Stimulated activated naive CD4-positive, alpha-beta T cell (primary cell): ENCODE results near the gene COPZ2.
A peak's percentile ranks its signal among the peaks of the same experiment; 100 is the strongest.
"Not testable (repeated sequence)": the region's sequence is repeated elsewhere in the genome, so short reads cannot be mapped to it uniquely, and the experiment has no call there.

Experiments
- DNase-seq, 6 experiments: peaks; one replicate each; lab custom pipeline; 2025; lab: John Stamatoyannopoulos, UW

The COPZ2 gene

GRCh38 chr17:48028736-48029135 lies 8.9 kb downstream of the COPZ2 start:
- DNase-seq, result no peak

GRCh38 chr17:48027322-48027981 lies 10.1 kb downstream of the COPZ2 start:
- DNase-seq, result no peak

DNA sequence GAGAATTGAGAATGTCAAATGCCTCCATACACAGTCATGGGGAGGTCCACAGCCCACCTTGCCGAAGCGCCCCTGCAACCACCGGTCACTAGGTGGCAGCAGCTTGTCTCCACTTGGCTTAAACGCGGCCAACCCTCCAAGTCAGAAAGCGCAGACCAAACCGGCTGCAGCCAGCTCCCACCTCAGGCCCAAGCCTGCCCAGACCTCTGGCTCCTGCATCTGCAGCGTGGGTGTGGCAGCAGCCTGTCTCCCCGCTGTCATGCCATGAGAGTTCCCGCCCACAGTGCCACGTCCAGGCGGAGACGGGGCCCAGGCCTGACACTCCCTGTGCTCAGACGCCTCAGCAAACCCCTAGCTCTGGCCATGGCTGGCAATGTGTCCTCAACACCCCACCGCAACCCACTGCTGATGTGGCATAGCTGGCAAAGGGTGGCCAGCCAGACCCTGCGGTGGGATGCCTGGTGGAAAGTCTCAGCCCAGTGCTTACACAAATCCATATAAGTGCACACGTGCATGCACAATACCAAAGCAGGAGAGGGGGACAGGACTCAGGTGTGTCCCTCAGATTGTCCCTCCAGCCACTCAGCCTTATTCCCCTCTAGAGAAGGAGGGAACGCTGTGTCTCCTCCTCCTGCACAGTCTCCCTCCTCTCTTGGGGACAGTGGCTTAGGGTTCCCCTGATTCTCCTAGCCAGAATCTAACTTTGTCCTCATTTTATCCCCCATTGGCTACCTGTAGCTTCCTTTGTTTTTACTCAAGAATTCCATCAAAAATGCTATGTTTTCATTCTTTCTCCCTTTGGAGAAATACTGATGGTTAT lies 10.9 kb downstream of the COPZ2 start:
- peak; percentile 26 to 60 (median 43) for DNase-seq

DNA sequence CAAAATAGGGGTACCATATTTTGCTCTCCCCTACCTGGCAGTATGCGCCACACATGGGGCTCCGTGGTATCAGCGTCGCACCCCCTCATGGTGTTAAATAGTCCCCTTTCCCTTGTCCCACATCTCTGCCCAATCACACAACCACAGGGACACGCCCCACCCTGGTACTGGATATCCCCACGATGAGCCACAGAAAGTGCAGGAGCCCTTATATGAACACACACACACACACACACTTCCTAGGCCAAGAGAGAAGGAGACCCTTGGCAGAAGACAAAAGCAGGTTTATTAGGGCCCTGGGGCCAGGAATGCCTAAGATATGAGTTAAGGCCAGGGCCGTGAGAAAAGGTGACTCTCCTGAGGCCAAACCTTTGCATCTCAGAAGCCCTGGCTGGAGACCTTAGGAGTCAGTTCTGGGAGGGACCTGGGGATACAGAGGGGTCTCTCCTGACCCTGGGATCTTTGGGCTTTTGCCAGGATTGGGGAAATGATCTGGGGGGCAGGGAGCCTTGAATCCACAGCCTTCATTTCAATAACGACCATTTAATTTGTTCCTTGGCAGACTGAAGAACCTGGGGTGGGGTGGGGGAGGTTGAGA lies 11.6 kb downstream of the COPZ2 start:
- DNase-seq, result peak in 2 of 6 experiments; percentile 25 to 34

GRCh38 chr17:48025040-48025903 lies 12.3 kb downstream of the COPZ2 start:
- DNase-seq, result peak; percentile 92 to 98 (median 96)

- DNase-seq, result peak in 4 of 6 experiments; percentile 22 to 49 (median 34)
These were observed 13.2 kb downstream of the COPZ2 start for GRCh38 chr17:48024149-48025039.

DNA sequence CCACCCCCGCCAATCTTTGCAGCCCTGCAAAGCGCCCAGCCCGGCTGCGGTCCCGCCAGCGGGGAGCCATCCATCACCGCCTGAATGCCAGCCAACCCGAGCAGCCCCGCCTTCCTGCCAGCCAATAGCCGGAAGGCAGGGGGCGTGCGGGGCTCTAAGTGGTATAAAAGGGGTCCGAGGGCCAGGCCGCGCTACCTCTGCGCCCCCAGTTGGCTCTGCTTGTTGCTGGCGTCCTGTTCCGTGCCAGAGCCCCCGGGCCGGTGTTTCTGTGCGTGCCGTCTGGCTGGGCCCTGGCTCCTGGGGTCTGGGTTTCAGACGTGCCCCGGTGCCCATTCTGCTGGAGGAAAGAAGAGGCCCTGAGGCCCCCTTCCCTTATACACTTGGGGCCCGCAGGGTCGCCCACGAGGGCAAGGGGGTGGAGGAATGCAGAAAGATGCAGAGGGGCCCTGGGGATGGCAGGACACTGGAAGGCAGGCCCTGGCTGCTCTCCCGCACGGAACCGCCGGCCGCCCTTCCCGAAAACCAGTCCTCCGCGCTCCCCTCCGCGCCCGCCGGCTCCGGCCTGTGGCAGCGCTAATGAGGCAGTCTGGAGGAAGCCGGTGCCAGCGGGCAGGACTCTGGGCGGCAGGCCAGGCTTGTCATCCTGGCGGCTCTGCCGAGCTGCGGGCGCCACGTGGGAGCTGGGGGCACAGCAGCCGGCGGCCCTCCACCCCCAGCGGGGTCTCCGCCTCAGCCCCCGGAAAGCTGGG lies 14.0 kb downstream of the COPZ2 start:
- peak in 3 of 6 experiments; percentile 25 to 49 (median 42) for DNase-seq

GRCh38 chr17:48022901-48023300 lies 14.7 kb downstream of the COPZ2 start:
- no peak for DNase-seq

DNA sequence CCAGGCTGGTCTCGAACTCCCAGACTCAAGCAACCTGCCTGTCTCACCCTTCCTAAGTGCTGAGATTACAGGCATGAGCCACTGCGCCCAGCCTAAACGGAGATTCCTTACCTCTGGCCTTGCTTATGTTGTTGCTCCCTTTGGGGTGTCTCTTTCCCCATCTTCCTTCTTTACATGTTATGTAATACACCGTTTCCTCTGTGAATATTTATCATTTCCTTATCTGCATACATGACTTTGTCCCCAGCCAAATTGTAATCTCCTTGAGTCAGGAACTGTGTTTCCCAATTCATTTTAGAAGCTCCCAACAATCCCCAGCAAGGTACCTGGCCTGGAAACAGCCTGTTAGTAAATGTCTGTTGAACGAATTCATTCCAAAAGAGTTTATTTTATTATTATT lies 15.7 kb downstream of the COPZ2 start:
- no peak for DNase-seq

DNA sequence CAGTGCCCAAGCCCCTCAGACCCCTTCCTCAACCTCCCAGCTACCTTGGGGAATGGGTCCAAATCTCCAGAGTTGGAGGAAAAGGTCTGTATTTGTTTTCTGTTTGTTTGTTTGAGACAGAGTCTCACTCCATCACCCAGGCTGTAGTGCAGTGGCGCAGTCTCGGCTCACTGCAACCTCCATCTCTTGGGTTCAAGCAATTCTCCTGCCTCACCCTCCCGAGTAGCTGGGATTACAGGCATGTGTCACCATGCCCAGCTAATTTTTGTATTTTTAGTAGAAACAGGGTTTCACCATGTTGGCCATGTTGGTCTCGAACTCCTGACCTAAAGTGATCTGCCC lies 19.8 kb downstream of the COPZ2 start:
- DNase-seq, result not testable (repeated sequence)

DNA sequence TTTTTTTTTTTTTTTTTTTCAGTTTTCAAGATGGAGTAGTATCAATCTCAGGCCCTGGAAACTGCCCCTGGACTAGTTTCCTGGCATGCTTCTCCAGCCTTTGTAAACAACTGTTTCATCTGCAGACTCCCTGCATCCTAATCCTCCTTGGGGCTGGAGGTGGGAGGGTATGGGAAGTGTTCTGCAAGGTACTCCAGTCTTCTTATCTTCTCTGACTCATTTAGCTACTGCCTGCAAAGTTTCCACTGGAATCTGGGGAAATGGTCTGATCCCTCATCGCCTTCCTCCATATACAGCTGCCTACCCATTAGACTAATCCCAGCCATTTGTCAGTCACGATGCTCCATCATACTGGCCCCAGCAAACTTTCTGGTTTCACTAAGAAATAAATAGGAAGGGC lies 21.5 kb downstream of the COPZ2 start:
- DNase-seq, result no peak

DNA sequence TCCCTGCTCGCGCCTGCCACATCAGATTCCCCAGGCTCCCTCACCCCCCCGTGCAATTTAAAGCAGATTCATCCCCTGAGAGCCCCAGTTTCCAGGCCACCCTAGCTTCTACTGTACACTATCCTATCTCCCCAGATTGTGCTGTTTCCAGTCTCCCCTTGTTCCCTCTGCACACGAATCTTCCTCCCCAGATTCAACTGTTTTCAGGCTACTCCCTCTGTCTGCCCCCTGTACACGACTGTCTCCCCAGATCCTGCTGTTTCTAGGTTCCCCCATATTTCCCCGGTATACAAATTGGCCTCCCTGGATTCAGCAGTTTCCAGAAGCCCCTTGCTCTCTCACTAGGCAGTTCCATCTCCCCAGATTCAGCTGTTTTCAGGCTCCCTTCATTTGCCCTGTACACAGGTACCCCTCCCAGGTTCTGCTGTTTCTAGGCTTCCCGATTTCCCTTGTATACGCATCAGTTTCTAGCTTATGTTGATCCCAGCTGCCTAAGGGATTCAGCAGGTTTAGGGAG lies 22.9 kb downstream of the COPZ2 start:
- DNase-seq, result no peak

- DNase-seq, result no peak
These were observed 23.6 kb downstream of the COPZ2 start for GRCh38 chr17:48013876-48014594.

GRCh38 chr17:48012654-48013053 lies 24.9 kb downstream of the COPZ2 start:
- peak in 1 of 6 experiments; percentile 25 for DNase-seq

DNA sequence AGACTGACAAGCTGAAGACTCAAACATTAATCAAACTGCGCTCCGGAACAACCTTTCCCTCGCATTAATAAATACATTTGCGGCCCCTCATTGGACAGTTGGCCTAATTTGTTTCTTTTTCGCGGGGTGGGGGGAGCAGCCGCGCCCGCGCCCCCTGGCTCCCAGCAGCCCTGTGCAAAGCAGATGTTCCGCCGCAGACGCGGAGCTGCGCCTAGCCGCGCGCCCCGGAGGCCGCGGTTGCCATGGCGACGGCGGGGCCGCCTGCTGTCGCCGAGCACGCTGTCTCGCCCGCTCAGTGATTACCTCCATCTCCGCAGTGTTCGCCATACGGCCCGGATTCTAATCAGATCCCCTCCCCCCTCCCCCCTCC lies 25.5 kb downstream of the COPZ2 start:
- peak; percentile 8 to 48 (median 36) for DNase-seq

DNA sequence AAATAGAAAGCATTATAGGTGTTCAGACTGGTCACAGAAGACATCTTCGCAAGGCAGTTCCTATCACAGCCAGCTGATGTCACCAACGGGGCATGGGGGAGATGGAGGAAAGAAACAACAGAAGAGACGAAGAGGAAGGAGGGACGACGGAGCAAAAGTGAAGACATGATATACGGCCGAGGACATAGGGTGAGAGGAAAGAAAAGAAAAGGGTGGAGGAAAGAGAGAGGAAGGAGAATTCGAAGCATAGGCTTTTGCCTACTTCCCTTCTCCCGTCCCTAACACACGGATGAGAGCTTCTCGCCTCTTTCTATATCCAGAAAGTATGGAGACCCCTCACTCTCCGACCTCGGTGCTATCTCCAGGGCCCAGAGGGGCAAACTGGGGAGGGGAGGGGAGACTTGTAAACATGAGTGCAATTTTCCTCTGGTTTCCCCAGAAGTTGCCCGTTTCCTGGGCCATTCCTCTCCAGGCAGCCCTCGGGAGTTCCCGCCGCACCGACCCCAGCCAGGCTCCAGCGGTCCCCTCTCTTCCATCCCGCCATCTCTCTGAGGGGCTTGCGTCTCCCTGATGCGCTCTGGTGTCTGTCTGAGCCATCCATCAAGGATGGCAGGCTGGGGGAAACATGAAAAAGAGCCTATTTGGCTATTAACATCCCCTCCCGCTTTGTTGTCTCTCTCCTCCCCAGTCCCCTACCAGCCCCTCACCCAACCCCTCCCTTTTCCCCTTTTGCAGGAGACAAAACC lies 26.0 kb downstream of the COPZ2 start:
- DNase-seq, result peak in 4 of 6 experiments; percentile 6 to 24 (median 14)

- no peak for DNase-seq
These were observed 27.4 kb downstream of the COPZ2 start for GRCh38 chr17:48010193-48010592.

- DNase-seq, result no peak
These were observed 30.5 kb downstream of the COPZ2 start for GRCh38 chr17:48006936-48007709.
